ENCODE results near the gene RABEP2. TPM values are rescaled to one million over a fixed set of nuclear protein-coding genes. Genes with fewer than 3 reads are reported as not detected.
A peak's percentile ranks its signal among the peaks of the same experiment; 100 is the strongest.

RABEP2 gene
- total RNA-seq, 4 donors from 2014 or later: 70.6 to 394 (median 120) TPM

GRCh38 chr16:28904828-28905227, 20.2 kb downstream of the RABEP2 start:
- no peaks in the 10 kb centered on the region for H3K4me1 ChIP-seq
- no peaks in the 10 kb centered on the region for H3K9me3 ChIP-seq
- H3K4me3 ChIP-seq: no peak overlapping the region
- no peaks in the 10 kb centered on the region for H3K27me3 ChIP-seq
- H3K36me3 ChIP-seq: peaks cover 0 to 56% (median 0%) of the 10 kb centered on the region in 3 donors
- no peak for DNase-seq
- H3K27ac ChIP-seq: no peak overlapping the region
- TF ChIP-seq CTCF (IDR thresholded peaks at IDR 0.05) (no peak), POLR2A (IDR thresholded peaks at IDR 0.05) (no peak)

GRCh38 chr16:28904363-28904762, 20.7 kb downstream of the RABEP2 start:
- H3K36me3 ChIP-seq: peaks cover 0 to 54% (median 0%) of the 10 kb centered on the region in 3 donors
- DNase-seq: no peak
- TF ChIP-seq CTCF (IDR thresholded peaks at IDR 0.05) (no peak), POLR2A (IDR thresholded peaks at IDR 0.05) (no peak)

GRCh38 chr16:28903344-28904042, 21.5 kb downstream of the RABEP2 start:
- Histone ChIP-seq H3K36me3 (peaks cover 0 to 45% (median 0%) of the 10 kb centered on the region in 3 donors), H3K9me3 (no peaks in the 10 kb centered on the region), H3K4me1 (no peaks in the 10 kb centered on the region), H3K27ac (no peak overlapping the region), H3K4me3 (no peak overlapping the region), H3K27me3 (no peaks in the 10 kb centered on the region)
- no peak for DNase-seq
- TF ChIP-seq CTCF (IDR thresholded peaks at IDR 0.05) (no peak), POLR2A (IDR thresholded peaks at IDR 0.05) (no peak)

More at GRCh38 chr16:28904363-28904762, 20.7 kb downstream of the RABEP2 start:
- H3K4me3 ChIP-seq: no peak overlapping the region
- H3K9me3 ChIP-seq: no peaks in the 10 kb centered on the region
- H3K4me1 ChIP-seq: no peaks in the 10 kb centered on the region
- no peak overlapping the region for H3K27ac ChIP-seq
- H3K27me3 ChIP-seq: no peaks in the 10 kb centered on the region

- Histone ChIP-seq H3K27ac (no peak overlapping the region), H3K9me3 (no peaks in the 10 kb centered on the region), H3K36me3 (peaks cover 0 to 39% (median 0%) of the 10 kb centered on the region in 3 donors), H3K4me3 (no peak overlapping the region), H3K4me1 (no peaks in the 10 kb centered on the region), H3K27me3 (no peaks in the 10 kb centered on the region)
- TF ChIP-seq POLR2A (IDR thresholded peaks at IDR 0.05) (no peak), CTCF (IDR thresholded peaks at IDR 0.05) (no peak)
- DNase-seq: peak in 1 of 3 donors; percentile 44
Observed at GRCh38 chr16:28902909-28903308, 22.1 kb downstream of the RABEP2 start.

- H3K27ac ChIP-seq: no peak overlapping the region
- no peak for DNase-seq
- H3K36me3 ChIP-seq: peaks cover 0 to 29% (median 0%) of the 10 kb centered on the region in 3 donors
- no peak overlapping the region for H3K4me3 ChIP-seq
- H3K9me3 ChIP-seq: no peaks in the 10 kb centered on the region
- TF ChIP-seq CTCF (IDR thresholded peaks at IDR 0.05) (no peak), POLR2A (IDR thresholded peaks at IDR 0.05) (no peak)
- H3K4me1 ChIP-seq: no peaks in the 10 kb centered on the region
- H3K27me3 ChIP-seq: no peaks in the 10 kb centered on the region
Observed at GRCh38 chr16:28901862-28902261, 23.2 kb downstream of the RABEP2 start.
